ENCODE results near the gene ARMC5.

DNA sequence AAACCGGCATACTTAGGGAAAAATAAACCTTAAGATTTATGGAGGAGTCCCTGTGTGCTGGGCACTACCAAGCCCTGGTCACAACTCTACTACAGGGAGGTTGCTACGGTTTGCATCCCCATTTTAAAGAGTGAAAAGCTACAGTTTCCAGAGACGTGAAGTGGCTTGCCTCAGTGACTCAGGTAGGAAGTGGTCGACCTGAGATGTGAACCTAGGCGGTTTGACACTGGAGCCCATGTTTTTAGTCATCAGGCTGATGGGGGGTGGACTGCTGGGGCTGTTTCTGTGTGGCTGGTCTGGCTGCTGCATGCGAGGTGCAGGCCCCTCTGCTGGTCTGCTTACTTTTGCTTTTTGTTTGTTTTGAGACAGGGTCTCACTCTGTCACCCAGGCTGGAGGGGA lies 37.7 kb upstream of the ARMC5 start:
- TF ChIP-seq KDM5A (IDR thresholded peaks at IDR 0.05) (no peak), POLR2A (IDR thresholded peaks at IDR 0.05; ENCODE audit: low read length) (no peak)
- TF ChIP-seq, protein P1, sequence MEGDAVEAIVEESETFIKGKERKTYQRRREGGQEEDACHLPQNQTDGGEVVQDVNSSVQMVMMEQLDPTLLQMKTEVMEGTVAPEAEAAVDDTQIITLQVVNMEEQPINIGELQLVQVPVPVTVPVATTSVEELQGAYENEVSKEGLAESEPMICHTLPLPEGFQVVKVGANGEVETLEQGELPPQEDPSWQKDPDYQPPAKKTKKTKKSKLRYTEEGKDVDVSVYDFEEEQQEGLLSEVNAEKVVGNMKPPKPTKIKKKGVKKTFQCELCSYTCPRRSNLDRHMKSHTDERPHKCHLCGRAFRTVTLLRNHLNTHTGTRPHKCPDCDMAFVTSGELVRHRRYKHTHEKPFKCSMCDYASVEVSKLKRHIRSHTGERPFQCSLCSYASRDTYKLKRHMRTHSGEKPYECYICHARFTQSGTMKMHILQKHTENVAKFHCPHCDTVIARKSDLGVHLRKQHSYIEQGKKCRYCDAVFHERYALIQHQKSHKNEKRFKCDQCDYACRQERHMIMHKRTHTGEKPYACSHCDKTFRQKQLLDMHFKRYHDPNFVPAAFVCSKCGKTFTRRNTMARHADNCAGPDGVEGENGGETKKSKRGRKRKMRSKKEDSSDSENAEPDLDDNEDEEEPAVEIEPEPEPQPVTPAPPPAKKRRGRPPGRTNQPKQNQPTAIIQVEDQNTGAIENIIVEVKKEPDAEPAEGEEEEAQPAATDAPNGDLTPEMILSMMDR (IDR thresholded peaks at IDR 0.05): no peak

Measured in A549 (cell line).